IMR-90 (cell line): ENCODE data around the gene ARPC2. TPM values are rescaled to one million over a fixed set of nuclear protein-coding genes. Genes with fewer than 3 reads are reported as not detected.
A peak's percentile ranks its signal among the peaks of the same experiment; 100 is the strongest.
"Not testable (repeated sequence)": the region's sequence is repeated elsewhere in the genome, so short reads cannot be mapped to it uniquely, and the experiment has no call there.

Experiments used
- ATAC-seq: fragments of 200-7000 bp; cut with Tn5 transposase; 2 replicates; pipeline ENCODE4 v1.9.1; 2020; ENCODE audit warnings: low read depth, mild to moderate bottlenecking, moderate library complexity
- BruUV-seq: library from RNA; stranded (reverse); fragments of 400-500 nt; replicated peaks from 2 replicates; lab custom pipeline; 2021; lab: Mats Ljungman, UMichigan
- CTCF ChIA-PET: fragments of 300-600 bp; formaldehyde crosslinking; extraction: SDS; loops from one replicate; lab custom pipeline; 2021; ENCODE audit warnings: antibody characterized with exemption; lab: Yijun Ruan, JAX
- POLR2A ChIA-PET: fragments of 300-600 bp; sonication (Branson Sonifier 250); formaldehyde crosslinking; loops from one replicate; lab custom pipeline; 2022; ENCODE audit warnings: antibody characterized with exemption; ENCODE audit not compliant: unreplicated experiment; lab: Charles Lee
- DNase-seq: peaks from one replicate; pipeline ENCODE4 v3.0.0; 2013
- H2AFZ ChIP-seq: replicated peaks from 2 replicates; pipeline ENCODE3; 2013; ENCODE audit warnings: low read length, mild to moderate bottlenecking; ENCODE audit not compliant: poor library complexity
- H2AK5ac ChIP-seq: 2 replicates; pipeline ENCODE4 v1.6.1; 2013; ENCODE audit warnings: low read depth, low read length, inconsistent platforms
- H2AK9ac ChIP-seq: replicated peaks from 2 replicates; pipeline ENCODE3; 2013; ENCODE audit warnings: mild to moderate bottlenecking, low read depth, low read length, moderate library complexity; ENCODE audit not compliant: poor library complexity
- H2BK120ac ChIP-seq: 2 replicates; pipeline ENCODE4 v1.6.1; 2013; ENCODE audit warnings: low read depth, low read length, inconsistent platforms
- H2BK15ac ChIP-seq: 3 replicates; pipeline ENCODE4 v1.6.1; 2013; ENCODE audit warnings: low read depth, low read length, inconsistent platforms
- H2BK20ac ChIP-seq: 2 replicates; pipeline ENCODE4 v1.6.1; 2013; ENCODE audit warnings: low read depth, mild to moderate bottlenecking, inconsistent platforms, low read length, moderate library complexity
- H2BK5ac ChIP-seq: 2 replicates; pipeline ENCODE4 v1.6.1; 2013; ENCODE audit warnings: mild to moderate bottlenecking, low read depth, low read length, inconsistent platforms; ENCODE audit not compliant: poor library complexity, severe bottlenecking
- H3K14ac ChIP-seq: replicated peaks from 2 replicates; pipeline ENCODE4 v1.6.1; 2013; ENCODE audit warnings: low read depth, low read length, inconsistent platforms
- H3K18ac ChIP-seq: 2 replicates; pipeline ENCODE4 v1.6.1; 2013; ENCODE audit warnings: low read depth, low read length, control low read depth
- H3K23ac ChIP-seq: 2 replicates; pipeline ENCODE4 v1.6.1; 2013; ENCODE audit warnings: low read depth, low read length, inconsistent platforms
- H3K27ac ChIP-seq: 2 replicates; pipeline ENCODE4 v1.5.1; 2013; ENCODE audit warnings: mild to moderate bottlenecking, control low read depth, low read length; ENCODE audit not compliant: insufficient read depth
- H3K27me3 ChIP-seq: 2 replicates; pipeline ENCODE4 v1.6.1; 2013; ENCODE audit warnings: low read length; ENCODE audit not compliant: control insufficient read depth, insufficient read depth
- H3K36me3 ChIP-seq: 2 replicates; pipeline ENCODE4 v1.6.1; 2013; ENCODE audit warnings: low read length, mixed read lengths; ENCODE audit not compliant: control insufficient read depth, insufficient read depth
- H3K4ac ChIP-seq: 2 replicates; pipeline ENCODE4 v1.6.1; 2013; ENCODE audit warnings: low read depth, low read length, inconsistent platforms
- H3K4me1 ChIP-seq: 2 replicates; pipeline ENCODE4 v1.6.1; 2013; ENCODE audit warnings: low read length, mixed read lengths; ENCODE audit not compliant: control insufficient read depth, insufficient read depth
- H3K4me2 ChIP-seq: 2 replicates; pipeline ENCODE4 v1.6.1; 2013; ENCODE audit warnings: low read depth, mild to moderate bottlenecking, control low read depth, low read length, moderate library complexity
- H3K4me3 ChIP-seq: 2 replicates; pipeline ENCODE4 v1.5.1; 2013; ENCODE audit warnings: low read depth, mild to moderate bottlenecking, control low read depth, low read length, moderate library complexity; ENCODE audit not compliant: insufficient read depth
- H3K56ac ChIP-seq: 2 replicates; pipeline ENCODE4 v1.6.1; 2013; ENCODE audit warnings: low read length, inconsistent platforms; ENCODE audit not compliant: insufficient read depth; ENCODE audit errors: extremely low read depth
- H3K79me1 ChIP-seq, 2 experiments: 2 replicates each; pipeline ENCODE4 v1.6.1; 2013; ENCODE audit warnings: low read length in 2 of 2, inconsistent platforms in 1 of 2, low read depth in 1 of 2
- H3K9ac ChIP-seq: 2 replicates; pipeline ENCODE4 v1.6.1; 2013; ENCODE audit warnings: low read depth, low read length, control low read depth
- H3K9me1 ChIP-seq: 2 replicates; pipeline ENCODE4 v1.6.1; 2013; ENCODE audit warnings: low read length, inconsistent platforms; ENCODE audit not compliant: insufficient read depth
- H3K9me3 ChIP-seq: 2 replicates; pipeline ENCODE4 v1.6.1; 2013; ENCODE audit warnings: low read length; ENCODE audit not compliant: control insufficient read depth, insufficient read depth
- H4K20me1 ChIP-seq: 2 replicates; pipeline ENCODE4 v1.6.1; 2013; ENCODE audit warnings: low read length, inconsistent platforms; ENCODE audit not compliant: insufficient read depth
- H4K5ac ChIP-seq: 2 replicates; pipeline ENCODE4 v1.6.1; 2013; ENCODE audit warnings: mild to moderate bottlenecking, low read depth, low read length, control low read depth
- H4K8ac ChIP-seq, 2 experiments: 2 replicates each; pipeline ENCODE4 v1.6.1; 2013; ENCODE audit warnings: low read depth in 2 of 2, low read length in 2 of 2, control low read depth in 1 of 2, inconsistent platforms in 1 of 2
- H4K91ac ChIP-seq: 2 replicates; pipeline ENCODE4 v1.6.1; 2013; ENCODE audit warnings: low read depth, low read length, inconsistent platforms; ENCODE audit not compliant: insufficient read depth
- BHLHE40 ChIP-seq: fragments of 150-350 bp; IDR thresholded peaks from 2 replicates; pipeline ENCODE4 v1.6.1; 2016; ENCODE audit warnings: mild to moderate bottlenecking, low read depth, low read length
- FOS ChIP-seq: fragments of 150-350 bp; IDR thresholded peaks from 2 replicates; pipeline ENCODE4 v1.6.1; 2016; ENCODE audit warnings: low read depth, low read length
- MAFK ChIP-seq: IDR thresholded peaks from 2 replicates; pipeline ENCODE4 v1.6.1; 2012; ENCODE audit warnings: low read depth, low read length, improper control_type of control experiment
- NFE2L2 ChIP-seq: fragments of 150-350 bp; IDR thresholded peaks from 2 replicates; pipeline ENCODE4 v1.6.1; 2016; ENCODE audit warnings: low read depth, mild to moderate bottlenecking, low read length
- POLR2A ChIP-seq: IDR thresholded peaks from 2 replicates; pipeline ENCODE4 v1.6.1; 2012; ENCODE audit warnings: mild to moderate bottlenecking, low read depth, low read length
- RCOR1 ChIP-seq: IDR thresholded peaks from 2 replicates; pipeline ENCODE4 v1.6.1; 2012; ENCODE audit warnings: mild to moderate bottlenecking, low read length, improper control_type of control experiment; ENCODE audit not compliant: insufficient replicate concordance
- SMC3 ChIP-seq: fragments of 150-350 bp; IDR thresholded peaks from 2 replicates; pipeline ENCODE4 v1.6.1; 2016; ENCODE audit warnings: low read depth, mild to moderate bottlenecking, antibody characterized with exemption, low read length, moderate library complexity
- WGBS, 2 experiments: methylation state at CpG; one replicate each; pipeline versions ENCODE4 v1.1.5 to v1.1.7; 2013; ENCODE audit warnings: missing lambda C conversion rate in 2 of 2; ENCODE audit not compliant: insufficient read length in 1 of 2; ENCODE audit errors: extremely low coverage in 2 of 2; 5-methylcytosine and 5-hydroxymethylcytosine counted together
- dilution Hi-C: fragments of 300-500 bp; cut with HindIII; formaldehyde crosslinking; loops from one replicate; pipeline ENCODE4 v1.14.3; 2018; ENCODE audit warnings: low sequenced_read_pairs; ENCODE audit not compliant: unreplicated experiment
- in situ Hi-C: fragments of 300-500 bp; cut with MboI; formaldehyde crosslinking; loops from 3 replicates; pipeline ENCODE4 v1.14.3; 2019; ENCODE audit warnings: low sequenced_read_pairs, inconsistent platforms, mixed read lengths
- intact Hi-C: fragments of 100-400 bp; cut with micrococcal nuclease; formaldehyde crosslinking; loops from 2 replicates; pipeline ENCODE4 v1.10.0; 2022
- polyA plus RNA-seq, 3 experiments: library from polyadenylated mRNA; depleted of rRNA; stranded (reverse); fragments of >200 nt; gene quantifications; 2 replicates each; pipeline ENCODE4 v1.2.3, GENCODE V29; 2012; ENCODE audit warnings: low replicate concordance in 1 of 3
- total RNA-seq: library from RNA; depleted of rRNA; stranded (reverse); fragments of >200 nt; gene quantifications from 2 replicates; pipeline ENCODE4 v1.2.3, GENCODE V29; 2012

ARPC2 gene
- total and polyA plus RNA-seq, 2 of the 4 experiments (the other 2 are of a cell fraction) = 561 to 635 TPM

- no peak overlapping the region for H3K9ac ChIP-seq
- H2BK120ac ChIP-seq = no peak overlapping the region
- H3K56ac ChIP-seq = no peak overlapping the region
- H3K14ac ChIP-seq = no peak overlapping the region
- H2AK5ac ChIP-seq = no peak overlapping the region
- dilution Hi-C loops = no loop called here
- no peaks in the 10 kb centered on the region for H3K9me1 ChIP-seq
- no peak overlapping the region for H2BK15ac ChIP-seq
- H3K27me3 ChIP-seq = peaks cover 24% of the 10 kb centered on the region
- no peak overlapping the region for H3K4me3 ChIP-seq
- H3K27ac ChIP-seq = no peak overlapping the region; the same call in 1 of the 2 replicates
- DNase-seq (peak; percentile 15), ATAC-seq (peak; percentile 69)
- CTCF ChIA-PET = interaction anchor here (0.9 kb wide), 1 partner anchor 10 kb away, joined by 3 read pairs; no protein-coding TSS in a partner anchor
- H4K20me1 ChIP-seq = no peaks in the 10 kb centered on the region
- no peaks in the 10 kb centered on the region for H3K9me3 ChIP-seq
- no CpG with 5 or more reads among the region's 5 CpGs for WGBS, 2 experiments
- H3K23ac ChIP-seq = no peak overlapping the region
- H3K4me1 ChIP-seq = peaks cover 1% of the 10 kb centered on the region; the same call in 1 of the 2 replicates
- H3K4me2 ChIP-seq = no peak overlapping the region
- H3K4ac ChIP-seq = no peak overlapping the region
- POLR2A ChIA-PET = no interaction called here
- H3K18ac ChIP-seq = peak overlapping the region; percentile 46; the same call in 1 of the 2 replicates
- no peaks in the 10 kb centered on the region for H3K79me1 ChIP-seq
- H2AK9ac ChIP-seq = no peak overlapping the region
- no peak overlapping the region for H2BK20ac ChIP-seq
- H4K91ac ChIP-seq = no peak overlapping the region
- peak overlapping the region; percentile 22 for H4K5ac ChIP-seq
- in situ Hi-C loops = no loop called here
- no TSS peak for BruUV-seq
- no peaks in the 10 kb centered on the region for H3K36me3 ChIP-seq
- no peak overlapping the region for H2BK5ac ChIP-seq
- TF ChIP-seq NFE2L2 = no peak
- no peak for TF ChIP-seq SMC3
- TF ChIP-seq POLR2A = no peak
- TF ChIP-seq BHLHE40 = no peak
- TF ChIP-seq FOS = no peak
- TF ChIP-seq MAFK = no peak
- TF ChIP-seq RCOR1 = no peak
- H4K8ac ChIP-seq = peak overlapping the region; percentile 30 to 38; a peak in 3 of 4 replicates
- H2AFZ ChIP-seq = no peak overlapping the region
- intact Hi-C loops = no loop called here
These were observed 47.0 kb upstream of the ARPC2 start for GRCh38 chr2:218169757-218170546.

- H3K9me1 ChIP-seq, intact Hi-C loops, H3K18ac ChIP-seq, H3K4me3 ChIP-seq, H2AK5ac ChIP-seq, dilution Hi-C loops, in situ Hi-C loops, H2AFZ ChIP-seq, H4K5ac ChIP-seq, H2AK9ac ChIP-seq, H3K4me1 ChIP-seq, H2BK15ac ChIP-seq, H3K4ac ChIP-seq, H3K56ac ChIP-seq, H2BK20ac ChIP-seq, H3K27ac ChIP-seq, H2BK120ac ChIP-seq, POLR2A ChIA-PET, H4K20me1 ChIP-seq, CTCF ChIA-PET, H4K91ac ChIP-seq, H3K14ac ChIP-seq, H3K36me3 ChIP-seq, H4K8ac ChIP-seq, H3K4me2 ChIP-seq, H3K9ac ChIP-seq, BruUV-seq, H3K23ac ChIP-seq, DNase-seq, H2BK5ac ChIP-seq, ATAC-seq, H3K9me3 ChIP-seq, H3K79me1 ChIP-seq: not testable (repeated sequence)
- peaks cover 17% of the 10 kb centered on the region for H3K27me3 ChIP-seq
- WGBS, 2 experiments = 100% methylated on average over 1 of the region's 3 CpGs; no CpG with 5 or more reads in 1 of the 2 experiments
These were observed 45.2 kb upstream of the ARPC2 start for GRCh38 chr2:218171744-218172143.
